ENCODE data around the gene EHD3.

The EHD3 gene

GRCh38 chr2:31233741-31234682, at the start of gene EHD3:
TSS of gene EHD3 (plus strand) at chr2:31234152. CDS start at chr2:31234622, 470 bp downstream.
- DNase-seq (ENCODE audit: low read depth), result peak; percentile 61

DNA sequence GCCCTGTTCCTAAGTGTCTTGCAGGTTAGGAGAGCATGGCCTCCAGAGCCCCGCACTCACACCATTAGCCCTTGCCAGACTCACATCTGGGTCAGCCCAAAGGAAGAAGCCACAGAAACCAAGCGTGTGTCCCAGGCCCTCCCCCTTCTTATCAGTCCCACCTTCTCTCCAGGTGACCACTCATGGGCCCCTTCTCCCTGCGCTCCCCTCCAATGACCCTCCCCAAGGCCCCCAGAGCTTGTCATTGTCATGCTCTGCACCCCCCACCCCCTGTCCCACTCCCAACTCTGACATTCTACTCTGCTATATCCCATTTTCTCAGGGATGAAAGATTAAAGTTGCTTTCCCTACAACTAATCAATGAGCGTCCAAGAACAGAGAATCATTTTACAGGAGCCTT, 46.8 kb upstream of the EHD3 start:
- DNase-seq (ENCODE audit: low read depth), result no peak

DNA sequence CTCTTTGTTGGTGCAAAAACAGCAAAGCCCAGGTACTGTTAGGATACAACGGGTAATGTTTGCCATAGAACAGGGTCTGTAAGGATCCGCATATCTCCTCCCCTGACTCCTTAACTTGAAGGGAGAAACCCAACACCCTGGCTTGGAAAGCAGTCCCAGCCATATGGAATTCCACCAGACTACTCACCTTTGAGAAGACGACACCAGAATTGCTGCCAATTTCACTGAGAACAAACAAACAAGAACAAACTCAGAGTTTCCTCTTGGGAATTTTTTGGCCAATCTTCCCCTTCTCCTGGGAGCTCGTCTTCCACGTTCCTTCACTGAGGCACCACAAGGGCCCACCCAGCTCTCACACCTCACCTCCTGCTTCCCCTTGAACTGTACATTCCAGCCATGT, 45.8 kb upstream of the EHD3 start:
- no peak for DNase-seq (ENCODE audit: low read depth)

DNA sequence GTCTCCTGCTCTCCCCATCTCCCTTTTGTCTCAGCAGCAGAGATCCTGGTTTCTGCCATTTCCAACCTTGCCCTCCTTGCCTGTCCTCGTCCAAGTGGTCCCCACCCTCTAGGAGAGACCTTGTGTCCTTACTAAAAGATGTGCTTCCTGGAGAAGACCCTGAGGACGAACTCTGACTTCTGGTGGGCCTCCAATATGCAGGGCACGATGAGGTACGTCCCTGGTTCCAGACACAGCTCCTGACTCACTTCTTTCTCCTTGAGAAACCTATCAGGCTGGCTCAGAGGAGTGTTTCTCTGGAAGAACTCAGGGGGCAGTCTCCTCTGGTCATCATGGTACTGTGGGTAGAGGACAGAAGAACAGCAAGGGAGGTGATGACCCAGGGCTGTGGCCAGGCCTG, 44.8 kb upstream of the EHD3 start:
- DNase-seq (ENCODE audit: low read depth), result no peak

DNA sequence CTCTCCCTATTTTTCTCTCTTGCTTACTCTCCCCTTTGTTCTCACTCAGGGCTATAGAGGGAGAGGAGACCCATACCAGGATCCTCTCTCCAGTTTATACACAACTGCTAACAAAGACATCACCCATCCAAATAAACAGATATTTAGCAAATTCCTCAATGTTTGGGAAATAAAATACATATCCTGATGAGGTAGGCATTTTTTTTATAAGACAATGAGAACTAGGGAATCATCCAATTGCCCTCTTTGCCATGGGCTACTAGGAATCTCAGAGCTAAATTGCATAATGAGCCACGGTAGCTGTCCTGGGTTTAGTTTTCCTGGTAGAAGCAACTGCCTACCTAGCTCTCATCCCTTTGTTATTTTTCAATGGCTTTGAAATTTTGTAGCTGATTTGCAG, 43.8 kb upstream of the EHD3 start:
- no peak for DNase-seq (ENCODE audit: low read depth)

- DNase-seq (ENCODE audit: low read depth), result no peak
These were observed 42.0 kb upstream of the EHD3 start for GRCh38 chr2:31191931-31192330.

DNA sequence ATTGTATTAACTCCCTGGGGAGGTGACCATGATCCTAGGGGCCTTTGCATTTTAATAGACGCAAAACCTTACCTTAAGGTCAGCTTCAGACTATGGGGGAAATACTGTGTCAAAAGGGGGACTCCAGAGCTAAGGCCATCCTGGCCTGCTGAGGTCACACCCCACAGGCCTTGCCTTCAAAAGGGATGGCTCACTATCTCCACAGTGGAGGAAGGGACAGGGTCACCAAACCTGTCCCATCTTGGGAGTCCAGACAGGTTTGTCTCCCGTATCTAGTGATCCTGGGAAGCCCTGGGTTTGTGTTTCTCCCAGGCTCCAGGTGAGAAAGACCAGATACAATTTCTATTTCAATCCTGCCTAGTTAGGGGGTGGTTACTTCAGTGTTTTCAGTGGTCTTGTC, 41.6 kb upstream of the EHD3 start:
- DNase-seq (ENCODE audit: low read depth), result no peak

DNA sequence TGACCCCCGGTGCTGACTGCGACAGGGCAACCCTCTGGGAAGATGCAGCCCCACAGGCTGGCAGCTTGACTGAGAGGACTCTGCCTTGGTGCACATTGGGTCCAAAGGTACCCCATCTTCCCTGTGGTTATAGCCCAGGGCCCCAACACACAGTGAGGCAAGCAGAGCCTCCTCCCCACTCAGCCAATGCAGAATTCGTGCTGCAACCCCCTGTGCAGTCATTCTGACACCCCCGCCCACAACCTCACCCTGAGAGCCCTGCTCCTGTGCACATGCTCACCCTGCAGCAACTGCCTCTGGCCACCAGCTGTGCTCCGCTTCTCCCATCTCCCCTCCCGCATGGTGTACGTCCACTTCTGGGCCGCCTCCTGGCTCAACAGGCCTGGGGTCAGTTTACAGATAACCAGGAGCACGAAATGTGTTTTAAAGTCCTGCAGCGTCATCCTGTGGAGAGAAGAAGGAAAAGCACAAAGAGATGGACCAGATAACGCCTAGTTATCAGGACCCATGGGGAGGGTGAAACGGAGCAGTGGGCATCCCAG, 41.0 kb upstream of the EHD3 start:
- DNase-seq (ENCODE audit: low read depth), result no peak

- no peak for DNase-seq (ENCODE audit: low read depth)
These were observed 40.1 kb upstream of the EHD3 start for GRCh38 chr2:31193806-31194205.

DNA sequence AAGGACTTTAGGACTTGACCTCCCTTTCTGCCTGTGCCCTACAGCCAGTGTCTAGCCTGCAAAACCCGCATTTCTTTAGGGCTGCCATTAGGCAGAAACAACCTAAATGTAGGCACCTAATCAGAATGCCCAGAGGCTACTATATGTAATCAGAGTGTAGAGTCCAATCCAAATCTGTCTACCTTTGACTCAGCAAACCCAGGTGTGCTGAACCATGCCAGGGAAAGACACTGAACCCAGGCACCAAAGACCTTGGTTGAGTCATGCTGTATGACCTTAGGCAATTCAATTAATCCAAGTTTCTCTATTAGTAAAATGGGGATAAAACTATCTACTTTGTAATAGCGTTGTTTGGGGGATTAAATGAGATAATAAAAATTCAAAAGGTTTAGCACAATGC, 37.3 kb upstream of the EHD3 start:
- DNase-seq (ENCODE audit: low read depth), result no peak

- no peak for DNase-seq (ENCODE audit: low read depth)
These were observed 36.8 kb upstream of the EHD3 start for GRCh38 chr2:31197166-31197565.

GRCh38 chr2:31197669-31198068, 36.3 kb upstream of the EHD3 start:
- no peak for DNase-seq (ENCODE audit: low read depth)

DNA sequence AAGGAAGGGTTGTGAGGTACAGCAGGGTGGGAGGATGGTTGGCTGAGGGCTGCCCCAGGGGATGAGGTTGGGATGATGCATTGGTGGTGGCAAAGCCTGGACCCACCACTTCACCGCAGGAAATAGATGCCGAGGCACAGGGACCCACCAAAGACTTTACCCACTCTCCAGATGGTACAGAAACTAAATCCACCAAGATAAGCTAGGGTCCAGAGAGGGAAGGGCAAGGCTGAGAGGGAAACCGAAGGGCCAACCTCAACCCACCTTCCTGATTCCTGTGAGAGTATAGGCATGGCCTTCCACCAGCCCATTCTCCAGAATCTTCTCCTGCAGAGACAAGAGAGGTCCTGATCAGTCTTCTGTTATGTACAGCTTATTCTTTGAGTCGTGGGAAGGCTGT, 34.7 kb upstream of the EHD3 start:
- DNase-seq (ENCODE audit: low read depth), result no peak

DNA sequence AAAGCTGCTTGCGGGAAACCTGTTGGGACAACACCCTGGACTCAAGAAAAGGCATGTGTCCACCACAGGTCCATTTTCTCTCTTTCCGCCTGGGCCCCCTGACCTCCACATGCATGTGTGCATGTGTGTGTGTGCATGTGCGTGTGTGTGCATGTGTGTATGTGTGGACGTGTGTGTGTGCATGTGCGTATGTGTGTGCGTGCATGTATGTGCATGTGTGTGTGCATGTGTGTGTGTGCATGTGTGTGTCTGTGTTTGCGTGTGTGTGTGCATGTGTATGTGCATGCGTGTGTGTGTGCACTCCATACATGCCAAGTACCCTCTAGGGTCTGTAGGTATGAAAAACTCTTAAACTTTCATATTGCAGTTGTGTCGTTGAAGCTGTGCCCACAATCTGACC, 33.0 kb upstream of the EHD3 start:
- no peak for DNase-seq (ENCODE audit: low read depth)

DNA sequence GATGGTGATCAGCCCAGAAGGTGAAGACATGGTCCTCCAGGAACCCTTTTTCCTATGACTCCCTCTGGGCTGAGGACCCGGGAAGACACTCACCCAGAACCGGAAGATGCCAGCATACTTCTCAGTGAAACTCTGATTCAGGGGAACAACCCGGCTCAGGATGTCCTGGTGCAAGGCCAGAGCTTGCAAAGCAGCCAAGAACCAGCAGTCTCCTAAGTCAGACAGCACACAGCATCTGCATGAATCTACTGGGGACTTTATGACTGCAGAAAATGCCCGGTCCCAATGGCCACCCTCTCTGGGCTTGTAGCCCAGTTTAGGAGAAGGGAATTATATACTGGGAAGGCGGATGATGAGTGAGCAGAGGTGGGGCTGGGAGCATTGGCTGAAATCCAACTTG, 31.9 kb upstream of the EHD3 start:
- no peak for DNase-seq (ENCODE audit: low read depth)

DNA sequence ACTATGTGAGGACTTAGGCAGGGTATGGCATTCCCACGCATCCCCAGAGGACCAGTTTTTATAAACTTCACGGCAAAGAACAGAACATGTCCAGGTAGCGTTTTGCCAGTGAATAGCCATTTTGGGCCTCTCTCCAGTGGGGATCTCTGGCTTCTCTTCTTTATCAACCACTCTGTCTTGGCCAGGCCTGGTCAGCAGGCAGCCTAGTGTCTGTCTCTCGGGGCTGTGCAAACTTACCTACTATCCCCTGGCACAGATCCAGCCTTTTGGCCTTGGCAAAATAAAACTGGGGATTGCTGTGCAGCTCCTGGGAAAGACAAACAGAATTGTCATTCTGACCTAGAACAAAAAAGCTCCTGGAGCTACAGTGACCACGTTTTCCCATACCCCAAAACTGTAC, 31.1 kb upstream of the EHD3 start:
- DNase-seq (ENCODE audit: low read depth), result no peak

GRCh38 chr2:31203916-31204315, 30.0 kb upstream of the EHD3 start:
- DNase-seq (ENCODE audit: low read depth), result no peak

DNA sequence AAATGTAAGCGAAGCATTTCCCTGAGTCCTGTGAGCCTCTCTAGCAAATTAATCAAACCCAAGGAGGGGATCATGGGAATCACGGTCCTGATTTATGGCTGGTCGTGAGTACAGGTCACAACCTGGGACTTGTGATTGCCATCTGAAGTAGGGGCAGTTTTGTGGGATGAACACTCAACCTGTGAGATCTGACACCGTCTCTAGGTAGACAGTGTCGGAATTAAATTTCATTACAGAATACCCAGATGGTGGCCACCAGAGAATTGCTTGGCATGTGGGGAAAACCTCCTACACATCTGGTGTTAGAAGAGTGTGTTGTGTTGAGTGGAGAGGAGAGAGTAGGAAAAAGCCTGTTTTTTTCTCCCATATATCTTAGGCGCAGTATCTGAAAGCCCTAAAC, 29.2 kb upstream of the EHD3 start:
- DNase-seq (ENCODE audit: low read depth), result no peak

DNA sequence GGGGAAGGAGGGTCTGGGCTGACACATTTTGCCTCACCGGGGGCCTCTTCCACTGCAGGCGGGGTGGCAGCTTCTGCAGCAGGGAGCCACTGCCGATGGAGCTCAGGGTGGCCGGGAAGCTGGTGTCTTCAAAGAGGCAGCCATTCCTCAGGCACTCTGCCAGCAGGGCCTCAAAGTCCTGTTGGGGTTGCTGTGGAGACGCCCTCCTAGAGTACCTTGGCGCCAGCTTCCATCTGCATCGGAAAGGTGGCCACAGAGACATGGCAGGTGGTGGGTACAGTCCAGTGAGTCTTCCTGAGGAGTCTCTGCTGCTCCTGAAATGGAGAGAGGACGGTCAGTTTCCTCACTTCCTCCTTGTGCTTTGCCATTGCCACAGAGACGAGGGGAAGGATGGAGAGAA, 28.8 kb upstream of the EHD3 start:
- DNase-seq (ENCODE audit: low read depth), result no peak

- DNase-seq (ENCODE audit: low read depth), result no peak
These were observed 28.3 kb upstream of the EHD3 start for GRCh38 chr2:31205613-31206012.

GRCh38 chr2:31207790-31208189, 26.2 kb upstream of the EHD3 start:
- no peak for DNase-seq (ENCODE audit: low read depth)

DNA sequence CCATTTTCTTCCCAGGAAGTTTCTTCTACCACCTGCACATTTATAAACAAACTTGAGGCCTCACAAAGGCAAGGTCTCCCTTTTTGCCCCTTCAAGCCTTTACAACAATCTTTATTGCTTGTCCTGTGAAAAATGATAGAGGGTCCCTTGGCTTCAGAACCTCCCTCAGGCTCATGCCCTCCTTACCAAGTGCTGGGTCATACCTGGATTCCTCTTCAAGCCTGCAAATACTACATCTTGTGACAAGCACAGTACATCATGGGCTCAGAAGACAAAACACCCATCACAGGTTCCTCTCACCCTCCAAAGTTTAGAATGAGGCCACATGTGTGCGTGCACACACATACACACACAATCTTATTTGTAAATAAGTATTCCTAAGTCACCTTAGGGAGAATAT, 25.7 kb upstream of the EHD3 start:
- DNase-seq (ENCODE audit: low read depth), result no peak

DNA sequence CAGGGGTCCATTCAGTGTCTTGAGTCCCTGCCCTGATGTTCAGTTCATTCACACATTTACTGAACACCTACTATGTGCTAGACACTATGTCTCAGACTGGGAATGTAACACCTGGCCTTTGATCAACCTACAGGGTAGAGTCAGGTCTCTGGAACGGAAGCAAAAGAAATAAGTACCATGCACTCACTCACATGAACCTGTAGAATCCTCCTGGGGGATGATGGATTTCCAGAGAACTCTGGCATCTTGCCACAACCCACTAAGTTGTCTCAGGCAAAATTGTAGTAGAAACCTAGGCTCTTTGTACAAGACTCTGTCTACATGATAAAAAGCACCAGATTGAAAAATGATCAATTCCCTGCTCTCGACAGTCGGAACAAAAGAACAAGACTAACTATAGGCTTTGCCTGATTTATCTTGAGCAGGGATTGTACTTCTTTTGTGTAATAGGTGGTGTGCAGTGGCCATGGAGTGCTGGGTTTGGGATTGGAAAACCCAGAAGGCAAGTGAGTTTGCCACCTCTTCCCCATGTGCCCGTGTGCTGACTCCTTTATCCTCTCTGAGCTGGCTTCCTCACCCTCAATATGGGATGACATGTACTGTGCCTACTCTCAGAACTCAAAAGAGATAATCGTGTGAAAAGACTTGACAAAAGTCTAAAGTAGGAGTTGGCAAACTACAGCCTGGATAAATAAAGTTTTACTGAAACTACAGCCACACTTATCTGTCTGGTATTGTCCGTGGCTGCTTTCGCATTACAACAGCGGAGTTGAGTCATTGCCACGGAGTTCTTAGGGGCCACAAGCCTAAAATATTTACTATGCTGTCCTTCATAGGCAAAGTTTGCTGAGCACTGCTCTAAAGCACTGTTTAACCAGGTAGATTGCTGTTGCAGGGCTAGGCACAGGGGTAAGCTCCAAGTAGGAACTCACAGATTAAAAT, 21.0 kb upstream of the EHD3 start:
- no peak for DNase-seq (ENCODE audit: low read depth)
